ENCODE measurements around the gene CSNK2A2.

Gene CSNK2A2

DNA sequence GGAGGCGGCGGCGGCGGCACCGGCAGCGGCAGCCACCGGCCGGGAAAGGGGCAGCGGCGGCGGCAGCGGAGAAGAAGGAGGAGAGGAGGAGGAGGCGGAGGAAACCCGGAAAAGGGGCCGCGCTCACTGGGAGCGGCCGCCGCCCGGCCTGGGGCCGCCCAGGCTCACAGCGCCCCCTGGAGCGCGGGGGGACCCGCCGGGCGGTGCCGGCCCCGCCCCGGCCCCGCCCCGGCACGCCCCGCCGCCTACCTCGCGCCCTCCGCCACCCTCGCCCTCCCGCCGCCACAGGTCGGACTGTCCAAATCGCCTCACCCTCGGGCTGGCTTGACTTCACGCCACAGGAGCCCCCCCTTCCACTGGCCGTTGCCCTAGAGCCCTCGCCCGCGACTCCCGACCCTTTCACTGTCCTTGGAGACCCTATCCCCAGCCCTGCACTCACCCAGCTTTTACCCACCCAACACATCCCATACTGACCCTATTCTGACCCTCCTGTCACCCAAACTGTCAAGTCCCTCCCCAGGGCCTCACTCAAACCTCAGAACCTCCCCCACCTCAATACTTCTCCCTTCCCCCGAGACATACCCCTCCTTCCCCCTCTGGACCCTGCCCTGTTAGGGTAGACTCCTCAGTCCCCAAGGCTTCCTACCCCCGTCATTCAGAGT is at the start of gene CSNK2A2:
CSNK2A2 (minus strand) TSS at position 85 of the 662 bp plus-strand sequence. CDS start 370 bp downstream, outside the sequence.
- DNase-seq = peak; percentile 82

DNA sequence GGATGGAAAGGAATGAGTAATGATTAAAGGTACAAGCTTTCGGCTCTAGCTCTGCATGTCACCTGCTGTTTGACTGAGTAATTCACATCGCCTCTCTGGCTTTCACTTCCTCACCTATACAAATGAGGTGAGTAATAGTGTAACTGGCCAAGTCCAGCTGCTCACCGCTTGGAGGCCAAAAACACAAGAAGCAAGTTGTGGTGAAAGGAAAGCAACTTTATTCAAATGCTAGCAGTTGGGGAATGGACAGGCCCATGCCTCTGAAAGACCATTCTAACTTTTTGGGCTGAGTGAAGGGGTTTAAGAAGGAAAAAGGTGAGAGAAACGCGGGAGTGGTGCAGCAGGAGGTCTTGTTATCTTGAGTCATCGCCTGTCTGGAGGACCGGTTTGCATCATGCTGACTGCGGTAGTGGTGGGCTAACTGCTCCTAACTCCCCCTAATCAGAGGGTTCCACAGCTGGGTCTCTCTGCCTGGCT is 45.7 kb upstream of the CSNK2A2 start:
- peak; percentile 64 for DNase-seq

DNA sequence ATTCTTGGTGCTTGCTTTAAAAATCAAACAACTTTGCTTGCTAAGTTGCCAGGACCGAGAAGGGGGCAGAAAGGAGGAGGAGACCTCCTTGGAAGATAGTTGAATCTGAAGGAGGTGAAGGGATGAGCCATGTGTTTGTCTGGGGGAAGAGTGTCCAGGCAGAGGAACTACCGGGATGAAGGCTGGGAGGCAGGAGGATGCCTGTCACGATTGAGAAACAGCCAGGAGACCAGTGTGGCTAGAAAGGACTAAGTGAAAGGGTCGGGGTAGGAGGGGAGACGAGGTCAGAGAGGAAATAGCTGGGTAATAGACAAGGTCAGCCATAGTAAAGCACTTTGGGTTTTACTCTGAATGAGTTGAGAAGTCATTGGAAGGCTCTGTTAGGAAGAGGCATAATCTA is 38.9 kb upstream of the CSNK2A2 start:
- no peak for DNase-seq

DNA sequence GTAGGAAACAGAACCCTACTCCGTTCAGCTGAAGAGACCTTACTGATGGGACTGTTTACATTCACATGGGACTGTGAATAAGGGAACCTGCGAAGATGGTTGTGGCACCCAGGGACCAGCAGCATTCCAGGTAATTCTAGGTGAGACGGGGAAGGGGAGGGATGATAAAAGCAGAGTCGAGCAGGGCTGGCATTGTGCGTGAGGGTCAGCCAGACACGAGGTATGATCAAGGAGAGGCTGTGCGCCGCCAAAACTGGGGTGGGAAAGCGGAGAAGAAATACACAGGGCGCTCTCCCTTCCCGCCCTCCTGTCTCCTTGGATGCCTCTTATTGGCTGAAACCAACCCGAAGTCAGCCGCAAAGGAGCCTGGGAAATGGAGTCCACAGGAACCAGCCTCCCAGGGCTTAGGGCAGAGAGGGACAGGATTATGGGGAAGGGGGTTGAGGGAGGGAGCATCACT is 38.4 kb upstream of the CSNK2A2 start:
- peak; percentile 79 for DNase-seq

DNA sequence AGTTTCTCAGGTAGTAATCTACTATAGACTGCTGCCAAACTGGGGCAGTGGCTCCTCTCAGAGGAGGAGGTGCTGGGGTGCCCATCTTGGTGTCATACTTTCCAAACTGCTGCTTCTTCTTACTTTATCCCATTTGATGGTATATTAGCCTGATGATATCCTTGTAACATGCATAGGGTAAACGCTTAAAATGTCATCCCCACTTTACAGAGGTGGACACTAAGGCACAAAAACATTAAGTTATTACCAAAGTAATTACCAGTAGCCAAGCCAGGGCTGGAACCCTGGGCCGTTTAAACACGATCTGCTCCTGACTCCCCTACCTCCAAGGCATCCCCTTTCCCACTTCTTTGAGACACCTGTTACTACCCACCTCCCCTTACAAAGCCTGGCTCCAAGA is 37.8 kb upstream of the CSNK2A2 start:
- no peak for DNase-seq

DNA sequence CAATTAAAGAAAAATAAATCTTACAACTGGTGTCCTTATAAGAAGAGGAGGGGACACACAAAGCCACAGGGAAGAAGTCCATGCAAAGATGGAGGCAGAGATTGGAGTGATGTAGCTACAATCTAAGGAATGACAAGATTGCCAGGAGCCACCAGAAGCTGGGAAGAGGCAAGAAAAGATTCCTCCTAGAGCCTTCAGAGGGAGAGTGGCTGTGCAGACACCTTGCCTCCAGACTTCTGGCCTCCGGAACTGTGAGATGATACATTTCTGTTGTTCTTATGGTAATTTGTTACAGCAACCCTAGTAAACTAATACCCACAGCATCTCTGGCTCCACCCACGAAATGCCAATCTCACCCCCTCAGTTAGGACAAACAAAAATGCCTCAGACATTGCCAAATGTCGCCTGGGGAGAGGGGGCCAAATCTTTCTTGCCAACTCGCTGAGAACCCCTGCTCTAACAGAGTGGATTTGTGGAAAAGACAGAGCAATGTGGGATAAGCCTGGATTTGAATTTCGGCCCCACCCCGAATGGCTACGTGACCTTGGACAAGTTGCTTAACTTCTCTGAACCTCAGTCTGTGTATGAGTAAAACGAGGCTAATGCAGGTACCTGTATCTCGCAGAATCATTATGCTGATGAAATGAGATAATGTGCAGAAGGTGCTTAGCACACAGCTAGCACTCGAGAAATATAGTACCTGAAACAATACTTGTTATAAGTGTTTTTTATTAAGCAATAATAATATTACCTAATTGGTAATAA is 37.1 kb upstream of the CSNK2A2 start:
- DNase-seq = no peak

DNA sequence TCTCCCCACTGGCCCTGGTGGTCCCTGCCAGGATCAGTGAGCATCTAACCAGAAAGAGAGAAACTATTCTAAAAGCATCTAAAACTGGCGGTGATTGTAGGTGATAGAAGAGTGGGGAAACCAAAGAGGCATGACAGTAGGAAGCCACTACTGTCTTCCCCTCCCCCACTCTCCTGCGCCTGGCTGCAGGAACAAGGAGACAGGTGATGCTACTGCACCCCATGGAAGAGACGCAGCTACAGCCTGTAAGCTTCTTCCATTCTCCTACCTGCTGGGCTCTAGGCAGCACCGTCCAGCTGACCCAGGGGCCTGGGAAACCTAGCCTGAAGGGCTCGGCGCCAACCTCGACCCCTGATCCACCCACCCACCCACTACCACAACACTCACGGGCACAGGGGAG is 32.4 kb upstream of the CSNK2A2 start:
- DNase-seq = no peak

DNA sequence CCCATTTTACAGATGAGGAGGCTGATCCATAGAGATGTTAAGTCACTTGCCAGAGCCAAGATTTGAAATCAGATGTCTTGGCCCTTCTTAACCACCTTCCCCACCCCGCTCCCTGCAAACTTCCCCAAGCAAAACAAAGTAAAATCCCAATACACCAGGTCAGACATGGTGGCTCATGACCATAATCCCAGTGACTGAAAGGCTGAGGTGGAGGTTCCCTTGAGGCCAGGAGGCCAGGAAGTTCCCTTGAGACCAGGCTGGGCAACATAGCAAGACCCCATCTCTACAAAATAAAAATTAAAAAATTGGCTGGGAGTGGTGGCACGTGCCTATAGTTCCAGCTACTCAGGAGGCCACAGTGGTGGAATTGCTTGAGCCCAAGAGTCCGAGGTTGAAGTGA is 28.9 kb upstream of the CSNK2A2 start:
- DNase-seq = no peak

DNA sequence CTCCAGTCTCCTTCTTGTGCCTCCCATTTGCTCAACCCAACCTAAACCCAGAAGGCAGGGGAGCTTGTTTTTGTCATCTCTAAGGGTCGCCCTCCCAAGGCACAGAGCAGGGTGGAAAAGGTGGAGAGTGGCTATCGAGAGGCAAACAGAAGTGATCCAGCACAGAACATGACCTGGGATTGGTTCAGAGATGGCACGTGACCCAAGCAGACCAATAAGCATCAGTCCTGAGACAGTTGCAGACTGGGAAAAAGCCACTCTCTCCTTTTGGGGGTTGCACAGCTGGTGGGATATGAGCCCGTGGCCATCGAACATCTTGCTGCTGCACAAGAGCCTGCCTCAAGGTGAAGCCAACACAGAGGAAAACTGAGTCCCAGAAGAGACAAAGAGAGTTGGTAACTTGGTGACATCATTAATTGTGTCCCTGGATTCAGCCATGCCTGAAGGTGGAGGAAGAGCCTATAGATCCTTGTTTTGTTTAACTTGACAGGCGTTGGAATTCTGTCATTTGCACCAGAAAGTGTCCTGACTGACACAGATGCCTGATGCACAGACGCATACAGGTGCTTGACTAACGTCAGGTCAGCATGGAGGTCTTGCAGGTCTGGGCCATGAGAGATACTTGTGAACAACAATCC is 28.2 kb upstream of the CSNK2A2 start:
- no peak for DNase-seq

DNA sequence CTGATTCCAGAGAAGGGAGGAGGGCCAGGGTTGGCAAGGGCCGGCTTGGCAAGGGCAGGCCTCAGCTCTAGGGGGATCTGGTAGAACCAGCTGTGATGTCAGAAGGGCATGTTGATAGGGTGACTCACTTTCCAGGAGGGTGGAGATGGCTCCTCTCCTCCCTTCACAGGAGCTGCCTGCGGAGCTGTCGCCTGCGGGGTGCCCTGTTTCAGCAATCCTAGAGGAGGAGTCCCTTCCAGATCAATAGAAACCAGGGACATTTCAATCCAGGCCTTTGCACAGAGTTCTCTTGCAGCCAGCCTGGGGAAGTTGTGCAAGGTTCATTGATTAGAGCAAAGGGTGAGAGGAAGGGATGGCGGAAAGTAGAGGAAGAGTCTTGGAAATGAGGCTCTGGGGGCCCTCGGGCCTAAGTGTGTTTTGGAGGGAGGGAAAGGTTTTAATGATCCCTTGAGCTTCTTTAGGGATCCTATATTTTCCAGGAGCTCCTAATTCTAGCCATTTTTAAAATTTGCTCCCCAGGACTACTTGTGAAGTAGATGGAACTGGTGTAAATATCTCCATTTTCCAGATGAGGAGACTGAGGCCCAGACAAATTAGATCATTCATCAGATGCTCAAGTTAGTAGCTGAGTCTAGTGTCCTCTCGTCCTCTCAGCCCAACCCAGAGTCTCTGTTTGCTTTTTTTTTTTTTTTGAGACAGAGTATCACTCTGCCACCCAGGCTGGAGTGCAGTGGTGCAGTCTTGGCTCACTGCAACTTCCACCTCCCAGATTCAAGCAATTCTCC is 24.8 kb upstream of the CSNK2A2 start:
- DNase-seq = no peak

DNA sequence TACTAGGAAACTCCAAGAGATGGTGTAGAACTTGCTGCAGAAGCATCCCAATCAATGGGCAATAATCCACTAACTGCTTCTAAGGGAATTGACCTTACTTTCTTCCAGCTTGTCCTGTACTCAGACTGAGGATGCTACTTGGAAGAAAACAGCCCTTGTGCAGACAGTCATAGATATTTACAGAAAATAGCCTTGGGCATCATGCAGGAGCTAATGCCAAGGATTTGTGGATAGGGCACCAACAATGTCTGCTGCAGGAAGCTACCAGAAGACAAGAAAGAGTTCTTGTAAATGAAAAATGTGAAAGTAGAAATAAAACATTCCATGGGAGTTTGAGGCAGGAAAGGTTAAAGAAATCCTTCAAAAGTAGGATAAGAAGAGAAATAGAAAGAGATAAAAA is 21.5 kb upstream of the CSNK2A2 start:
- no peak for DNase-seq

DNA sequence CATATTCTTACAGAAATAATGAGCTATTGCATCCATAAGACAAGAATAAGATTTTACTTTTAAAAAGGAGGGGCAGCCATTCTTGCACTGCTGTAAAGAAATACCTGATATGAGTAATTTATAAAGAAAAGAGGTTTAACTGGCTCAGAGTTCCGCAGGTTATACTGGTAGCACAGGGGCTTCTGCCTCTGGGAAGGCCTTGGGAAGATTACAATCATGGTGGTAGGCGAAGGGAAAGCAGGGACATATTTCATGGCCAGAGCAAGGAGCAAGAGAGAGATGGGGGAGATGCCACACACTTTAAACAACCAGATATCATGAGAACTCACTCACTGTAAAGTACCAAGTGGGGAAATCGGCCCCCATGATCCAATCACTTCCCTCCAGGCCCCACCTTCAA is 20.9 kb upstream of the CSNK2A2 start:
- DNase-seq = no peak

DNA sequence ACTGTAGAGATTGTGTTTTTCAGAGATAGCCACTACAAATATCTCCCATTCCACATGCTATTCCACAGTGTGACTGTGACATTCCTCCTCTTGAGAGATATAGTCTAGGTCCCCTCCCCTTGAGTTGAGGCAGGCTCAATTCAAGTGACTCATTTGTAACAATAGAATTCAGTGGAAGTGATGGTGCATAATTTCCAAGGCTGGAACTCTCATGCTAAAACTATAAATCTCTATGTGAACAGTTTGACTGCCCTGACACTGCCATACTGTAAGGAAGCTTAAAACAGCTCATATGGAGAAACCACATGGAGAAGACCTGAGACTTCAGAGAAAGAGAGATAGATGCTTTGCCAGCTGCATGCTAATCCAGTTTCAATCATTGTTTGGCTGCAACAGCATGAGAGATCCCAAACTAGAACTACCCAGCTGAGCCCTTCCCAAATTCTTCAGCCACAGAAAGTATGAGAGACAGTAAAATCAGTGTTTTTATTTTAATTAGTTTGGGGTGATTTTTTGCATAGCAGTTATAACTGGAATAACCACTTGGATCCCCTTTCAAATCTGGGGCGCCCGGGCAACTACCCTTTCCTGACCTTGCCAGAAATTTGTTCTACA is 19.5 kb upstream of the CSNK2A2 start:
- DNase-seq = no peak

DNA sequence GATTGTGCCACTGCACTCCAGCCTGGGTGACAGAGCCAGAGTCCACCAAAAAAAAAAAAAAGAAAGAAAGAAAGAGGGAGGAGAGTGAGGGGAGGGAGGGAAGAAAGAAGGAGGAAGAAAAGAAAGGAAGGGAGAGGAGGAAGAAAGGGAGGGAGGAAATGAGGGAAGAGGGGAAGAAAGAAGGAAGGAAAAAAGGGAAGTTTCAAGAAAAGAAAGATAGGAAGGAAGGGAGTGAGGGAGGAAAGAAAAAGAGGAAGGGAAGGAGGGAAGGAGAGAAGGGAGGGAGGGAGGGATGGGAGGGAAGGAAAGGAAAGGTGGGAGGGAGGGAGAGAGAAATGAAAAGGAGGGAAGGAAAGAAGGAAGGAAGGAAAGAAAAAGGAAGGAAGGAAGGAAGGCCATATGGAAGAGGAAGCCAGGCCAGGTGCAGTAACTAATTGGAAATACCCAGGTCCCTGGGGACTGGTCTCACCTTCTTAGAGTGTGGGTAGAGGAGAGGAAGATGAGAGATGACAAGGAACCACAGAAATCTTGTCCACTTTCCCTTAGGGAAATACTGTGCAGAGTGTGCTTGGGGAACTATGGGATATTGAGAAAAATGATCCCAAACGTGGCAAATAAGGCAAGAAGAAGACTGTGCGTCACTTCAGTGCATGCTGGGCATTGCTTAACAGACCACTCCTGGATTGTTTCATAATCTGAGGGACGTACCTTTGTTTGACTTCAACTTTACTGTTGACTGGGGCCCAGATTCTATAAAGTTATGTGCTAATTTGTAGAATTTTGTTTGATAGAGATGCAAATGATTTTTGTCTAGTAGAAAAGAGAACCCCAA is 15.1 kb upstream of the CSNK2A2 start:
- no peak for DNase-seq

DNA sequence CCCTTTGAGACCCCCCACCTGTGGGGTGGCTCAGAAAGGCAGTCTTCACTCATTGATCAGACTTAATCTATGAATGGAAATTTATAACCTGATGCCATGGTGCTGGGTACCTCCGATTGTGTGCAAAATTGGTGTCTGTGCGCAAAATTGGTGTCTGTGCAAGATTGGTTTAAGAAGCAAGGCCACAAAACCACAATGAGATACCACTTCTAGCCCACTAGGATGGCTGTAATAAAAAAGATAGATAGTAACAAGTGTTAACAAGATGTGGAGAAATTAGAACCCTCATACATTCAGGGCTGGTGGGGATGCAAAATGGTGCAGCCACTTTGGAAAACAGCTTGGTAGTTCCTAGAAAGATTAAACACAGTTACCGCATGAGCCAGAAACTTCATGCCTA is 13.9 kb upstream of the CSNK2A2 start:
- DNase-seq = no peak

DNA sequence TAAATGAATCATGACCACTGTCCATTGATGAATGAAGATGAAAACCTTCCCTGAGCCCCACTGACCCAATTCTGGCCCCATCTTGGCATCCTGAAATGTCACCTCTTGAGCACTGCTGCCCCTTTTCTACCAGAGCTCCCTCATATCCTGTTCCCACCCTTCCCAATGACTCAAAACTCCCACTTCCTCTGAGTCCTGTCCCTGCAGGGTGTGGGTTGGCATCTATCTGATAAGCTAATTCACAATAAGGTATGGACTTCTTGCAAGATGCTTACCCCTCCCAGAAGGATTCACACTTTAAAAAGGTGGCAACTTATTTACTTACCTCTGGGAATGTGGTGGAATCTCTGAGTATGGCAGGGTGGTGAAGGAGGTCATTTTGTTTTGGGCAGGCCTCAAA is 13.3 kb upstream of the CSNK2A2 start:
- no peak for DNase-seq

DNA sequence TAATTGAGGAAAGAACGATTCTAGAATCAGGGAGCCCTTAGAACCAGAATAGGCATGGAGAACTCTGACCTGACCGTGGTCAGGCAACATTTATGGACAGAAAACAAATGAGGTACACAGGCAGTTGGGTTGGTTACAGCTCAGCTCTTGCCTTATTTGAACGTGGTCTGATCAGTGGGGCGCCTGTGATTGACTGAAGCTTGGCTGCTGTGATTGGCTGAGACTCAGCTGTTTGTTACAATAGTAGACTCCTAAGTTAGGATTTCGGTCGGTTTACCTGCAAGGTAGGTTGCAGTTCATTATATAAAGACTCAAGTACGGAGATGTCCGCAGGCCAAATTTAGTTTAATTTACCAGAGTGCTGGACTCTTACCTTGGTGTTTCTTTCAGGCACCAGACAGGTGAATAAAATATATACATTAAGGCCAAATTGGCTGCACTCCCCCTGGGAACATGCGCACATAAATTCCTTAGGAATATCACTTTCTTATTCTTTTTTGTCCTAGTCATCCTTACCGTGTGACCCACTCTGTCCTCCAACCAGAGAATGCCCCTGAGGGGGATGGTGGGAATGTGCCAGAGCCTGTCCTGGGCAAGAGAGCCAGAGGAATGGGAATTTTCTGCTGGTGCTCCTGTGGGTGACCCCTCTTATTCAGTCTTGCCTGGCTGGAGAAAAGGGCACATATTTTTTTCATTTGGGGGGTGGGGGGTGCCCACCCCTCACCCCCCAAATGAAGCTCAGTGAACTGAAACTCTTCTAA is 7.5 kb upstream of the CSNK2A2 start:
- DNase-seq = no peak

DNA sequence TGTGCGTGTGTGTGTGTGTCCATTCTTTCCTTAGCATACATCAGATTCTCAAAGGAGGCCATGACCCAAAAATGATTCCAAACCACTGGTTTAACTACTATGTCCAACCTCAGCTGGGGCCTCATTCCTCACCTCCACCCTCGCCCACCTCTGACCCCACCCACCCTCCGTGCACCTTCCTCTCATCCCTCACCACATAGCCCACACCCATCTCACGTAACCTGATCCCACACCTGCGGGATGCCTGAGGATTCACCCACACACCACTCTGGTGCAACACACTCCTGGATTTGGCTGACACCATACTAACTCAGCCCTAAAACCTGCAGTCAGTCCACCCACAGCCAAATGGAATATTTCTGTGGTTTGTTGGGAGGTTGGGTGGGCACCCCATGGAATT is 3.3 kb upstream of the CSNK2A2 start:
- no peak for DNase-seq

DNA sequence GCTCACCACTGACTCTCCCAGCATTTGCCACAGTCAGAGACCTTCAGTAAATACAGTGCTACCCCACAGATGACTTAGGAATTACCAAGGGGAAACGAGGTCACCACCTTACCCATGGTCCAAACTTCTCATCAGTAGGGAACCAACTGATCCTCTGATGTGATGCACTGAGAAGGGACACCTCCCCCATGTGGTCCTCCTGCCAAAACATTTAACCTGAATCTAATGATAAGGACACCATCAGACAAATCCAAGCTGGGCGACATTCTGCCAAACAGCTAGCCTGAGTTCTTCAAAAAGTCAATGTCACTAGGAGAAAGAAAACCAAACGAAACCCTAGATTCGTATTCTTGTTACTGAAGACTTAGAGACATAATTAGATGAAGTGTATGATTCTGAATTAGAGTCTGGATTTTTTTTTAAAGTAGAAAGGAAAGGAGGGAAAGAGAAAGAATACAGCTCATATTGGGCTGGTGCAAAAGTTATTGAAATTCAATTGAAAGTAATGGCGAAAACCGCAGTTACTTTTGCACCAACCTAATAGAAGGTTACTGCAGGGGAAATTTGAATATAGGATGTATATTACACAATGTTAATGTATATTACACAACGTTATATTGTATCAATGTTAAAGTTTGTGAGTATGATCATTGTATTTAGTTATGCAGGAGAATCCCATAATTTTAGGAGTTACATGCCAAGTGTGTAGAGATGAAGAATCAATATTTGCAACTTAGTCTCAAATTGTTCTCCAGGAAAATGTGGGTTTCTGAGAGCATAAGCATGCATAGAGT is 2.3 kb upstream of the CSNK2A2 start:
- DNase-seq = no peak

DNA sequence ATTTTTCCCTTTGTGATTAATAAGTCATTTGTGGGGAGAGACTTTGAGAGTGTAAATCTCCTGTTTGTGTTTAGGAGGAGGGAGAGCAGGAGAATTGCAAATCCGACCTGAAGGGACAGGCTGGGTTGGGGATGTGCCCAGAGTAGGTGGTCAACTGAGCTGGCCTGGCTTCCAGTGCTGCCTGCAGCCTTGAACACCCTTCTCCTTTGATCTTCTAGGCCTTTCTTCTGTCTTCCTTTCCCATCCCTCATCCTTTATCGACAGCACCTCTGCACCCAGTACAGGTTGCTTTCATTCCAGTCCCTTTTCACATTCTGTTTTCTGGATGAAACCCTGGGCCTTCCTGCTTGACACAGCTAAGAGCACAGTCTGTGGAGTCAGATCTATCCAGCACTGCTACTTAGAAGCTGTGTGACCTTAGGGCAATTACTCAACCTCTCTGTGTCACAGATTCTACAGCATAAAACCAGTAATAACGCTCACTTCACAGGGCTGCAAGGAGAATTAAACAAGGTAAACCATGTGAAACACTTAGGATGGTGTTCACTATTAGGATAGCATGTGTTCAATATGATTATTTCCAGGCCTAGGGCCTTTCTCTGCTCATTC is 1.0 kb upstream of the CSNK2A2 start:
- no peak for DNase-seq
